WTC11 (cell line): ENCODE results near the gene CYP26A1.

ENCODE experiments used
- ATF6 ChIP-seq: sonication (generic); formaldehyde crosslinking; IDR thresholded peaks from 2 replicates; pipeline ENCODE4 v1.8.1; 2023; ENCODE audit warnings: mild to moderate bottlenecking, missing genetic modification reagents
- E2F5 ChIP-seq: sonication (generic); formaldehyde crosslinking; IDR thresholded peaks from 2 replicates; pipeline ENCODE4 v1.8.1; 2022; ENCODE audit warnings: mild to moderate bottlenecking, moderate library complexity, missing genetic modification reagents
- ELF4 ChIP-seq: sonication (generic); formaldehyde crosslinking; IDR thresholded peaks from 2 replicates; pipeline ENCODE4 v1.8.1; 2022; ENCODE audit warnings: low read depth, mild to moderate bottlenecking, moderate library complexity, missing genetic modification reagents
- ESRRA ChIP-seq: sonication (generic); formaldehyde crosslinking; IDR thresholded peaks from 2 replicates; pipeline ENCODE4 v1.8.1; 2022; ENCODE audit warnings: mild to moderate bottlenecking, missing genetic modification reagents, borderline replicate concordance
- HMGA2 ChIP-seq: fragments of 250-450 bp; sonication (Bioruptor Pico); IDR thresholded peaks from 2 replicates; pipeline ENCODE4 v1.4.0; 2021; ENCODE audit warnings: mild to moderate bottlenecking, moderate library complexity
- HMGXB4 ChIP-seq: sonication (generic); formaldehyde crosslinking; IDR thresholded peaks from 2 replicates; pipeline ENCODE4 v1.8.1; 2023; ENCODE audit warnings: mild to moderate bottlenecking, moderate library complexity, missing genetic modification reagents
- KAT7 ChIP-seq: sonication (generic); formaldehyde crosslinking; IDR thresholded peaks from 2 replicates; pipeline ENCODE4 v1.8.1; 2023; ENCODE audit warnings: missing genetic modification reagents, mild to moderate bottlenecking, borderline replicate concordance
- NFE2L1 ChIP-seq: sonication (generic); formaldehyde crosslinking; IDR thresholded peaks from 2 replicates; pipeline ENCODE4 v1.8.1; 2023; ENCODE audit warnings: missing genetic modification reagents
- SP1 ChIP-seq: sonication (generic); formaldehyde crosslinking; conservative IDR thresholded peaks from 2 replicates; pipeline ENCODE4 v1.8.1; 2022; ENCODE audit warnings: missing genetic modification reagents
- USF1 ChIP-seq: sonication (generic); formaldehyde crosslinking; IDR thresholded peaks from 2 replicates; pipeline ENCODE4 v1.8.0; 2022; ENCODE audit warnings: mild to moderate bottlenecking, missing genetic modification reagents
- ZNF263 ChIP-seq: sonication (generic); formaldehyde crosslinking; IDR thresholded peaks from 2 replicates; pipeline ENCODE4 v1.8.1; 2022; ENCODE audit warnings: low read depth, mild to moderate bottlenecking, moderate library complexity, missing genetic modification reagents
- ZNF532 ChIP-seq: fragments of 250-450 bp; sonication (Bioruptor Pico); IDR thresholded peaks from 2 replicates; pipeline ENCODE4 v1.9.0; 2021; ENCODE audit warnings: mild to moderate bottlenecking, borderline replicate concordance

GRCh38 chr10:93087846-93088245, 14.2 kb downstream of the CYP26A1 start:
- TF ChIP-seq USF1 (CRISPR knock-in tag) (no peak), E2F5 (CRISPR knock-in tag) (no peak), HMGA2 (CRISPR knock-in tag) (no peak), ZNF532 (no peak), ZNF263 (no peak), NFE2L1 (CRISPR knock-in tag) (no peak), HMGXB4 (CRISPR knock-in tag) (no peak), ATF6 (no peak), ELF4 (CRISPR knock-in tag) (no peak), ESRRA (CRISPR knock-in tag) (no peak), KAT7 (no peak), SP1 (CRISPR knock-in tag) (no peak)
